ENCODE results near the gene CACNA1I.

Gene CACNA1I

GRCh38 chr22:39620924-39621690 lies 50.6 kb downstream of the CACNA1I start:
- CTCF ChIA-PET, result interaction anchor here (0.6 to 2.6 kb wide), 8 partner anchors 14 to 418 kb away, joined by 3 to 16 read pairs (median 4); no protein-coding TSS in a partner anchor
- Histone ChIP-seq H3K4me1 (ENCODE audit: control insufficient read depth, insufficient read depth, low read length) (no peaks in the 10 kb centered on the region), H3K36me3 (ENCODE audit: control insufficient read depth in 2 of 2, insufficient read depth in 1 of 2, low read length in 2 of 2) (no peaks in the 10 kb centered on the region), H3K27ac (ENCODE audit: extremely low read depth, low read depth, low read length) (no peak overlapping the region), H3K9me3 (ENCODE audit: control insufficient read depth, insufficient read depth, low read depth, low read length) (no peaks in the 10 kb centered on the region), H3K4me3 (ENCODE audit: low read depth, low read length) (no peak overlapping the region)
- TF ChIP-seq ZIC2 (tag by site-specific recombination; IDR thresholded peaks at IDR 0.05), result no peak
- TF ChIP-seq ZNF391 (tag by site-specific recombination; IDR thresholded peaks at IDR 0.05; ENCODE audit: borderline replicate concordance, low read depth), result no peak
- 0 out of 2 replicates have a peak, but pooled peaks have one; percentile 9 for TF ChIP-seq EGR2 (tag by site-specific recombination; IDR thresholded peaks at IDR 0.05; ENCODE audit: low read depth)
- TF ChIP-seq ZNF311 (tag by site-specific recombination; IDR thresholded peaks at IDR 0.05; ENCODE audit: borderline replicate concordance), result no peak
- no peak for TF ChIP-seq YY2 (tag by site-specific recombination; IDR thresholded peaks at IDR 0.05)
- peak; percentile 28; the same call in 1 of the 2 replicates for TF ChIP-seq SCRT2 (tag by site-specific recombination; IDR thresholded peaks at IDR 0.05)
- no peak for TF ChIP-seq ZSCAN16 (tag by site-specific recombination; IDR thresholded peaks at IDR 0.05)
- TF ChIP-seq SCRT1 (tag by site-specific recombination; IDR thresholded peaks at IDR 0.05; ENCODE audit: borderline replicate concordance), result 0 out of 2 replicates have a peak, but pooled peaks have one; percentile 29
- no peak for TF ChIP-seq ZNF211 (tag by site-specific recombination; IDR thresholded peaks at IDR 0.05; ENCODE audit: low read depth)
- TF ChIP-seq ZNF768 (tag by site-specific recombination; IDR thresholded peaks at IDR 0.05), result peak; percentile 91; the same call in 1 of the 2 replicates
- POLR2A ChIA-PET, result no interaction called here

- POLR2A ChIA-PET, result no interaction called here
- TF ChIP-seq ZNF114 (tag by site-specific recombination; IDR thresholded peaks at IDR 0.05) (no peak), ZNF768 (tag by site-specific recombination; IDR thresholded peaks at IDR 0.05) (peak; percentile 79; the same call in 1 of the 2 replicates), ZBTB20 (tag by site-specific recombination; IDR thresholded peaks at IDR 0.05) (peak; percentile 20; the same call in 1 of the 2 replicates)
- Histone ChIP-seq H3K27ac (ENCODE audit: extremely low read depth, low read depth, low read length) (no peak overlapping the region), H3K4me3 (ENCODE audit: low read depth, low read length) (no peak overlapping the region), H3K9me3 (ENCODE audit: control insufficient read depth, insufficient read depth, low read depth, low read length) (no peaks in the 10 kb centered on the region), H3K36me3 (ENCODE audit: control insufficient read depth in 2 of 2, insufficient read depth in 1 of 2, low read length in 2 of 2) (no peaks in the 10 kb centered on the region), H3K4me1 (ENCODE audit: control insufficient read depth, insufficient read depth, low read length) (no peaks in the 10 kb centered on the region)
- CTCF ChIA-PET, result interaction anchor here (0.6 to 2.6 kb wide), 6 partner anchors 13 to 491 kb away, joined by 3 to 16 read pairs (median 5); no protein-coding TSS in a partner anchor
Observed at GRCh38 chr22:39621826-39622225, 51.3 kb downstream of the CACNA1I start.

GRCh38 chr22:39622881-39623367 lies 52.4 kb downstream of the CACNA1I start:
- ChIA-PET POLR2A (no interaction called here), CTCF (interaction anchor here (0.7 to 2.6 kb wide), 6 partner anchors 12 to 413 kb away, joined by 3 to 16 read pairs (median 3); no protein-coding TSS in a partner anchor)
- TF ChIP-seq ZNF830 (tag by site-specific recombination; IDR thresholded peaks at IDR 0.05; ENCODE audit: low read depth) (no peak), ZNF157 (tag by site-specific recombination; IDR thresholded peaks at IDR 0.05) (0 out of 2 replicates have a peak, but pooled peaks have one; percentile 14), ZNF223 (tag by site-specific recombination; IDR thresholded peaks at IDR 0.05) (no peak), ZNF48 (tag by site-specific recombination; IDR thresholded peaks at IDR 0.05) (no peak), CTCF (tag by site-specific recombination; IDR thresholded peaks at IDR 0.05) (peak; percentile 76; the same call in 1 of the 2 replicates), ZNF211 (tag by site-specific recombination; IDR thresholded peaks at IDR 0.05; ENCODE audit: low read depth) (no peak), ZBTB26 (tag by site-specific recombination; optimal IDR thresholded peaks at IDR 0.05) (no peak), KLF8 (tag by site-specific recombination; IDR thresholded peaks at IDR 0.05) (peak; percentile 37; the same call in 1 of the 2 replicates), ZBTB20 (tag by site-specific recombination; IDR thresholded peaks at IDR 0.05) (peak; percentile 5; the same call in 1 of the 2 replicates), ZNF2 (tag by site-specific recombination; IDR thresholded peaks at IDR 0.05) (peak; percentile 51; the same call in 1 of the 2 replicates), KLF17 (tag by site-specific recombination; IDR thresholded peaks at IDR 0.05) (peak; percentile 55; the same call in 1 of the 2 replicates), ZNF623 (tag by site-specific recombination; IDR thresholded peaks at IDR 0.05) (no peak), IKZF3 (tag by site-specific recombination; IDR thresholded peaks at IDR 0.05) (no peak), ZFHX2 (tag by site-specific recombination; conservative IDR thresholded peaks at IDR 0.05) (peak; percentile 89), EGR2 (tag by site-specific recombination; IDR thresholded peaks at IDR 0.05; ENCODE audit: low read depth) (peak; percentile 93), ZNF654 (tag by site-specific recombination; IDR thresholded peaks at IDR 0.05; ENCODE audit: low read depth) (peak; percentile 54), ZNF785 (tag by site-specific recombination; IDR thresholded peaks at IDR 0.05) (no peak), ZNF121 (tag by site-specific recombination; IDR thresholded peaks at IDR 0.05) (no peak)

More at GRCh38 chr22:39622881-39623367, 52.4 kb downstream of the CACNA1I start:
- H3K4me1 ChIP-seq (ENCODE audit: control insufficient read depth, insufficient read depth, low read length), result no peaks in the 10 kb centered on the region
- no peaks in the 10 kb centered on the region for H3K36me3 ChIP-seq (ENCODE audit: control insufficient read depth in 2 of 2, insufficient read depth in 1 of 2, low read length in 2 of 2)
- H3K27ac ChIP-seq (ENCODE audit: extremely low read depth, low read depth, low read length), result no peak overlapping the region
- no peaks in the 10 kb centered on the region for H3K9me3 ChIP-seq (ENCODE audit: control insufficient read depth, insufficient read depth, low read depth, low read length)
- H3K4me3 ChIP-seq (ENCODE audit: low read depth, low read length), result no peak overlapping the region

All from HEK293 (cell line).